Left ventricle myocardium inferior (tissue), 1 donor: ENCODE measurements around the gene SV2B. TPM values are rescaled to one million over a fixed set of nuclear protein-coding genes. Genes with fewer than 3 reads are reported as not detected.

Experiments
- DNase-seq: peaks from one replicate; pipeline ENCODE4 v3.0.0-alpha.2; 2020
- H3K27ac ChIP-seq: fragments of 200-600 bp; replicated peaks from 2 replicates; pipeline ENCODE4 v1.8.0; 2021
- H3K27me3 ChIP-seq: fragments of 200-600 bp; 2 replicates; pipeline ENCODE4 v1.8.0; 2021; ENCODE audit warnings: low read depth
- H3K36me3 ChIP-seq: fragments of 200-600 bp; 2 replicates; pipeline ENCODE4 v1.8.0; 2021
- H3K4me1 ChIP-seq: fragments of 200-600 bp; 2 replicates; pipeline ENCODE4 v1.8.0; 2021
- H3K4me3 ChIP-seq: fragments of 200-600 bp; 2 replicates; pipeline ENCODE4 v1.8.0; 2021; ENCODE audit warnings: mild to moderate bottlenecking, moderate library complexity
- H3K9me3 ChIP-seq: fragments of 200-600 bp; replicated peaks from 2 replicates; pipeline ENCODE4 v1.8.0; 2021
- intact Hi-C: fragments of 100-400 bp; cut with micrococcal nuclease; formaldehyde crosslinking; loops from one replicate; pipeline ENCODE4 v1.11.0; 2022
- total RNA-seq: library from RNA; stranded (reverse); fragmentation: NEBNext Ultra II Directional; extraction: Animal tissue kit (Norgen Biotek cat#: 25700); gene quantifications from one replicate; pipeline ENCODE4 v1.2.1, GENCODE V29; 2021
- TF ChIP-seq, protein P1 (sequence below): fragments of 200-600 bp; IDR thresholded peaks from 2 replicates; pipeline ENCODE4 v1.8.0; 2021; ENCODE audit warnings: antibody characterized with exemption, mild to moderate bottlenecking, borderline replicate concordance
- donor health status: DM: no; HTN: yes; CAD: no; lungs with severe emphysema.

Gene SV2B
- total RNA-seq, 1 donor from 2014 or later = 2.8 TPM

DNA sequence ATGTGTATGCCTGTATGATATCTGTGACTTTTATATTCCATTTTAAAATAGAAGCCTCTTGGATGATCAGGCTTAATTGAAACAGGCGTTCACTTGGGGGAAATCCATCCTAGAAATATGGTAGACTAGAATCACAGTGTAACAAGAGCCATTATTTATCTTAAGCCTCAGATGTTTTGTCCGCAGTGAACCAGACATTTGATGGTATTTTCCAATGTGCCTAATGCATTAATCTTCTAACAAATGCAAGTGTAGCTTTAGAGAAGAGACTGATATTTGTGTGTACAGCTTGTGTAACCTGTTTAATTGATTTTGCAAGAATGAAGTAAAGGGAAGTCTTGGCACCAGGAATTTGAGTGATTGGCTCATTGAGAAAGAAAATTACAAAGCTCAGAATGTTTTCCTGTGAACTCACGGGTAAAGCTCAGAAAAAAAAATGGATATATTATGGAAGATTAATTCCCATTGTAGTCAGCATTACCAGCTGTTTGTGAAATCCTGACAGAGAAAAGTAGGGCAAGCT is 155.7 kb downstream of the SV2B start:
- TF ChIP-seq, protein P1, sequence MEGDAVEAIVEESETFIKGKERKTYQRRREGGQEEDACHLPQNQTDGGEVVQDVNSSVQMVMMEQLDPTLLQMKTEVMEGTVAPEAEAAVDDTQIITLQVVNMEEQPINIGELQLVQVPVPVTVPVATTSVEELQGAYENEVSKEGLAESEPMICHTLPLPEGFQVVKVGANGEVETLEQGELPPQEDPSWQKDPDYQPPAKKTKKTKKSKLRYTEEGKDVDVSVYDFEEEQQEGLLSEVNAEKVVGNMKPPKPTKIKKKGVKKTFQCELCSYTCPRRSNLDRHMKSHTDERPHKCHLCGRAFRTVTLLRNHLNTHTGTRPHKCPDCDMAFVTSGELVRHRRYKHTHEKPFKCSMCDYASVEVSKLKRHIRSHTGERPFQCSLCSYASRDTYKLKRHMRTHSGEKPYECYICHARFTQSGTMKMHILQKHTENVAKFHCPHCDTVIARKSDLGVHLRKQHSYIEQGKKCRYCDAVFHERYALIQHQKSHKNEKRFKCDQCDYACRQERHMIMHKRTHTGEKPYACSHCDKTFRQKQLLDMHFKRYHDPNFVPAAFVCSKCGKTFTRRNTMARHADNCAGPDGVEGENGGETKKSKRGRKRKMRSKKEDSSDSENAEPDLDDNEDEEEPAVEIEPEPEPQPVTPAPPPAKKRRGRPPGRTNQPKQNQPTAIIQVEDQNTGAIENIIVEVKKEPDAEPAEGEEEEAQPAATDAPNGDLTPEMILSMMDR = no peak
- no peak overlapping the region for H3K27ac ChIP-seq
- no peak overlapping the region for H3K4me3 ChIP-seq
- no peak for DNase-seq
- H3K36me3 ChIP-seq = no peaks in the 10 kb centered on the region
- intact Hi-C loops = no loop called here
- no peaks in the 10 kb centered on the region for H3K27me3 ChIP-seq
- H3K9me3 ChIP-seq = no peaks in the 10 kb centered on the region
- H3K4me1 ChIP-seq = no peaks in the 10 kb centered on the region

DNA sequence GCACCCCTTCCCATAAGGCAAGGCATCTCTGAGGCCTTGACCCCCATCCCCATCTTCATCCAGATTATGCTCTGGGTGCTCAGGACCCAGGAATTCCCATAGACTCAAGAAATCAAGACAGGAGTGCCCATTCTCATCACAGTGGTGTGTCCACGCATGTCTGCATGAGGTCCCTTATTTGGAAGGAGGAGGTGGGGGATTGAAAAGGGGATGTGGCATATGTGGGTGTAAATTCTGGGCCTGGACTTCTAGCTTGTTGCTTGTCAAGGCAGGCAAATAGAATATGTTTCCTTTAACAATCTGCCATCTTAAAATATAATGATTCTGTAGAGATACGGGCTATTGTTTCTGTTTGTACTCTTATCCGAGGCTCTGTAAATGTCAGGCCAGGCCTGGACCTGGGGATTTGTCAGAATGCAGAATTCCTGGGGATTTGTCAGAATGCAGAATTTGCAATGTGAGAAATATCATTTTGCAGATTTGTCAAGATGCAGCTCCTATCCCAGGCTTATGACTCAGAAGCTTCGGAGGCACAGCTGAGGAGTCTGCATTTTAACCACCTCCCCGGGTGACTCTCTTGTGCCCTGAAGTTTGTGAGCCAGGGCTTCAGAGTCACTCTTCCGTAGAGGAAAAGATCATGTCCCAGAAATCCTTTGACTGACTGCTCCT is 157.8 kb downstream of the SV2B start:
- intact Hi-C loops = no loop called here
- Histone ChIP-seq H3K27me3 (no peaks in the 10 kb centered on the region), H3K27ac (no peak overlapping the region), H3K9me3 (no peaks in the 10 kb centered on the region), H3K36me3 (no peaks in the 10 kb centered on the region), H3K4me1 (peaks cover 5% of the 10 kb centered on the region), H3K4me3 (no peak overlapping the region)
- TF ChIP-seq, protein P1 = no peak
- no peak for DNase-seq

DNA sequence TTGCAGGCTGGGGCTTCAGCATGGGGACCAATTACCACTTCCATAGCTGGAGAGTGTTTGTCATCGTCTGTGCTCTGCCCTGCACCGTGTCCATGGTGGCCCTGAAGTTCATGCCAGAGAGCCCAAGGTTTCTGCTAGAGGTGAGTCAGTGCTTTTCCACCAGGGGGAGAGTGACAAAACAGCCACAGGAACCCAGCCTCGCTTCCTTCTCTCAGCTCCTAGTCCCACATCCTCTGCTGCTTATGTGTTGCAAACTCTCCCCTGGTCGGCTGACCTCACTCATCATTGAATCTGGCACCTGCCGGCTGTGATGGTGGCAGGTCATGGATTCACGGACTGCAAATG is 158.3 kb downstream of the SV2B start:
- Histone ChIP-seq H3K4me1 (peaks cover 10% of the 10 kb centered on the region), H3K9me3 (no peaks in the 10 kb centered on the region), H3K27ac (no peak overlapping the region), H3K27me3 (no peaks in the 10 kb centered on the region), H3K36me3 (no peaks in the 10 kb centered on the region), H3K4me3 (no peak overlapping the region)
- DNase-seq = no peak
- intact Hi-C loops = no loop called here
- TF ChIP-seq, protein P1 = peak; percentile 14

DNA sequence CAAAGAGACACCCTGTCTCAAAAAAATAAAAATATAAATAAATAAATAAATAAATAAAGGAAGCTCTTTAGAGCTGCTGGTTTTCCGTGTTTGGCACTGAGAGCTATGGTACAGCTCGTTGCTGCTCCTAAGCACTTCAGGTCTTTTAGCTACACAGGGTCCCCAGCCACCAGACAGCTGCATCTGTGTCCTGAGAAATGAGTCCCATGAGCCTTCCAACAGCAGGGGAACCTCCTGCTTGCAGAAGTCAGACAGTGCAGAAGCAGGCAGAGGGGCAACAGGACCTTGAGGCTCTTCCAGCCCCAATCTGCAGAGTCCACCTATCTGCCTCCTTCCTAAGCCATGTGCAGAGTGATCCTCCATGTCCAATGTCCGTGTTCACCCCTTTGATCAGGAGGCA is 159.0 kb downstream of the SV2B start:
- no peak overlapping the region for H3K4me3 ChIP-seq
- H3K27me3 ChIP-seq = no peaks in the 10 kb centered on the region
- H3K4me1 ChIP-seq = peaks cover 17% of the 10 kb centered on the region
- intact Hi-C loops = no loop called here
- H3K9me3 ChIP-seq = no peaks in the 10 kb centered on the region
- TF ChIP-seq, protein P1 = no peak
- no peaks in the 10 kb centered on the region for H3K36me3 ChIP-seq
- no peak overlapping the region for H3K27ac ChIP-seq
- DNase-seq = no peak

DNA sequence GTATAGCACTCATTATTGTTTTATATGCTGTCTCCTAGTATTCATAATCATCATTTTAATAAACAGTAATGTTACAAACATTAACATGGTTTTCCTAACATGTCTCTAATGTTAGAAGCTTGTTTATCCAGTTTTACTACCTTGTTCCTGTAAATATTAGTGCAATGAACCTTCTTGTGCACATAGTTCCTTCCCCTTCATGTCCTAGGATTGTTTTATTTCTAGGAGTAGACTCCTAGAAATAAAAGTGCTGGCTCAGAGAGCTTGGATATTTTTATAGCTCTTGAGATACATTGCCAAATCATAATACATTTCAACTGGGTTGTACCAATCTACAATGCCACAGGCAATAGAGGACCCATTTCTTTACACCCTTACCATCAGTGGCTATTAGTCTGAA is 161.3 kb downstream of the SV2B start:
- Histone ChIP-seq H3K27me3 (no peaks in the 10 kb centered on the region), H3K4me1 (peaks cover 34% of the 10 kb centered on the region), H3K27ac (no peak overlapping the region), H3K36me3 (no peaks in the 10 kb centered on the region), H3K9me3 (no peaks in the 10 kb centered on the region), H3K4me3 (no peak overlapping the region)
- intact Hi-C loops = no loop called here
- TF ChIP-seq, protein P1 = no peak
- no peak for DNase-seq
